OCI-LY3 (cell line): ENCODE data around the gene ADGRE3.

Source experiments
- H2AFZ ChIP-seq: fragments of 200-600, 300-600 bp; shearing (Covaris generic); 2 replicates; pipeline ENCODE4 v1.6.0; 2014; ENCODE audit warnings: antibody characterized with exemption, low read depth, low read length
- H3K27ac ChIP-seq: fragments of 200-600, 300-600 bp; sonication (generic); 2 replicates; pipeline ENCODE4 v1.5.1; 2014; ENCODE audit warnings: mild to moderate bottlenecking, low read length, moderate library complexity, mixed read lengths
- H3K27me3 ChIP-seq: fragments of 200-600, 300-600 bp; sonication (generic); 2 replicates; pipeline ENCODE4 v1.6.1; 2014; ENCODE audit warnings: low read depth, low read length, mixed read lengths
- H3K36me3 ChIP-seq: fragments of 200-600, 300-600 bp; sonication (generic); replicated peaks from 2 replicates; pipeline ENCODE3; 2014; ENCODE audit warnings: low read depth, low read length, mixed read lengths
- H3K4me1 ChIP-seq: fragments of 300-600, 200-600 bp; sonication (generic); 2 replicates; pipeline ENCODE4 v1.6.1; 2014; ENCODE audit warnings: low read length, mixed read lengths
- H3K4me2 ChIP-seq: fragments of 200-600, 300-600 bp; sonication (generic); 2 replicates; pipeline ENCODE4 v1.6.1; 2014; ENCODE audit warnings: low read length, mixed read lengths
- H3K4me3 ChIP-seq: fragments of 300-600, 200-600 bp; sonication (generic); 2 replicates; pipeline ENCODE4 v1.5.1; 2014; ENCODE audit warnings: antibody characterized with exemption, mild to moderate bottlenecking, low read length, moderate library complexity
- H3K79me2 ChIP-seq: fragments of 300-600, 200-600 bp; shearing (Covaris generic); 2 replicates; pipeline ENCODE4 v1.6.1; 2014; ENCODE audit warnings: mild to moderate bottlenecking, low read length, mixed read lengths
- H3K9ac ChIP-seq: fragments of 300-600, 200-600 bp; shearing (Covaris generic); 2 replicates; pipeline ENCODE4 v1.6.0; 2014; ENCODE audit warnings: mild to moderate bottlenecking, low read length, moderate library complexity
- H3K9me3 ChIP-seq: fragments of 200-600, 300-600 bp; shearing (Covaris generic); 2 replicates; pipeline ENCODE4 v1.6.1; 2014; ENCODE audit warnings: low read length, mixed read lengths; ENCODE audit not compliant: insufficient read depth
- H4K20me1 ChIP-seq: fragments of 200-600, 300-600 bp; sonication (generic); 2 replicates; pipeline ENCODE4 v1.6.1; 2016; ENCODE audit warnings: low read length, mixed read lengths; ENCODE audit not compliant: insufficient read depth
- EZH2phosphoT487 ChIP-seq: fragments of 200-600 bp; shearing (Covaris generic); IDR thresholded peaks from 2 replicates; pipeline ENCODE4 v1.6.1; 2018; ENCODE audit warnings: antibody characterized with exemption, mixed run types, low read depth
- TF ChIP-seq, protein P1 (sequence below): fragments of 200-600, 300-600 bp; sonication (generic); IDR thresholded peaks from 2 replicates; pipeline ENCODE4 v1.5.1; 2014; ENCODE audit warnings: antibody characterized with exemption, low read length, low read depth

ADGRE3 gene

DNA sequence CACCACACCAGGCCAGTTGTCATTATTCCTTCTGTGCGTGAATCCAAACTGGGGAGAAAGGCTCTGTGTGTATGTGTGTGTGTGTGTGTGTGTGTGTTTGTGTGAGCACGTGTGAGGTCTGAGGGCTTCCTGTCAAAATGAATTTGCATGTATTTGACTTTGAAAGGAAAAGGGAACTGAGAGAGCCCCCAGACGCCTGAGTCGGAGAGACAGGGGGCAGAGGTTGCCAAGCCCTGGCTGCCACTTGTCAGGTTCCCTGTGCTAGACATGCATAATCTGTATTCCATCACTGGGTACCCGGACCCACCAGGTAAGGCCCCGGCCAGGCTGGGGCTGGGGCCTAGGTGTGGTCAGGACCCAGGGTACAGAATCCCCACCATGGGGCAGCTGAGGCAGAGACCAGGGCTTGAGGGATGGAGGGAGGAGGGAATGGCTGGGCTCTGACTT, 91.7 kb downstream of the ADGRE3 start, which contains the start of gene CLEC17A:
Gene CLEC17A, plus strand, starts transcription at position 191 of the 447 bp plus-strand sequence. Its CDS starts 77 bp downstream, at position 268.
- Histone ChIP-seq H3K27ac (peak within 1 kb of the TSS; percentile 89), H3K9ac (peak within 1 kb of the TSS; percentile 85)

DNA sequence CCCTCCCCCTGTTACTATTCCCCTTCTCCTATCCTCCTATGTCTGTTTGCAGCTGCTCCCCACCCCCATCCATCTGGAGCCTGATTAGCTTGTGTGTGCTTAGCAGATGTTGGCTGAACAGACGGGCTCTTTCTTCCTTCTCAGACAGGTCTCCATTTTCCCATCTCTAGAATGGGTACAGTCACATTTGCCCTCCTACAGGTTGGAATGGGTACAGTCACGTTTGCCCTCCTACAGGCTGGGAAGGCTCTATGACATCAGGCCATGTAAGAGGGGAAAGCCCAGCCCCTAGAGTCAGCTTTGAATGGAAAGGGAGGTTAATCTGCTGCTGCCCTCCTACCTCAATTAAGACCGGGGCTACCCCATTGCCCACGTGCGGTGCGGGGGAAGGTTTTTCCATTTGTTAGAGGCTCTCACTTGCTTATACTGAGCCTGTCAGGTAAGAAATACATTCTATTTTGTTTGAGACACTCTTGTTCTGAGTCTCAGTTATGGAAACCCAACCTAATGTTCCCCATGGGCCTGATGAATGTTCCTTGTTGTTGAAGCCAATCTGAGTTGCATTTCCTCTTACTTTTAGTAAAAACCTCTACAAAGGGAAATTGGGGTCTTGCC, 93.9 kb downstream of the ADGRE3 start:
- peak overlapping the region; percentile 51 for H3K4me2 ChIP-seq
- no peak overlapping the region for H2AFZ ChIP-seq

More for the DNA sequence above, 91.7 kb downstream of the ADGRE3 start, which contains the start of gene CLEC17A:
- peaks cover 47% of the 10 kb centered on the region for H3K79me2 ChIP-seq
- H3K4me3 ChIP-seq, result peak within 1 kb of the TSS; percentile 87
- H2AFZ ChIP-seq, result no peak within 1 kb of the TSS
- H3K4me1 ChIP-seq, result peaks cover 70% of the 10 kb centered on the region
- peak within 1 kb of the TSS; percentile 86 for H3K4me2 ChIP-seq
- H3K9me3 ChIP-seq, result no peaks in the 10 kb centered on the region
- no peaks in the 10 kb centered on the region for H3K27me3 ChIP-seq
- H3K36me3 ChIP-seq, result peaks cover 10% of the 10 kb centered on the region
- H4K20me1 ChIP-seq, result peaks cover 15% of the 10 kb centered on the region
- no peak for TF ChIP-seq EZH2phosphoT487
- TF ChIP-seq, protein P1, sequence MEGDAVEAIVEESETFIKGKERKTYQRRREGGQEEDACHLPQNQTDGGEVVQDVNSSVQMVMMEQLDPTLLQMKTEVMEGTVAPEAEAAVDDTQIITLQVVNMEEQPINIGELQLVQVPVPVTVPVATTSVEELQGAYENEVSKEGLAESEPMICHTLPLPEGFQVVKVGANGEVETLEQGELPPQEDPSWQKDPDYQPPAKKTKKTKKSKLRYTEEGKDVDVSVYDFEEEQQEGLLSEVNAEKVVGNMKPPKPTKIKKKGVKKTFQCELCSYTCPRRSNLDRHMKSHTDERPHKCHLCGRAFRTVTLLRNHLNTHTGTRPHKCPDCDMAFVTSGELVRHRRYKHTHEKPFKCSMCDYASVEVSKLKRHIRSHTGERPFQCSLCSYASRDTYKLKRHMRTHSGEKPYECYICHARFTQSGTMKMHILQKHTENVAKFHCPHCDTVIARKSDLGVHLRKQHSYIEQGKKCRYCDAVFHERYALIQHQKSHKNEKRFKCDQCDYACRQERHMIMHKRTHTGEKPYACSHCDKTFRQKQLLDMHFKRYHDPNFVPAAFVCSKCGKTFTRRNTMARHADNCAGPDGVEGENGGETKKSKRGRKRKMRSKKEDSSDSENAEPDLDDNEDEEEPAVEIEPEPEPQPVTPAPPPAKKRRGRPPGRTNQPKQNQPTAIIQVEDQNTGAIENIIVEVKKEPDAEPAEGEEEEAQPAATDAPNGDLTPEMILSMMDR, result no peak

DNA sequence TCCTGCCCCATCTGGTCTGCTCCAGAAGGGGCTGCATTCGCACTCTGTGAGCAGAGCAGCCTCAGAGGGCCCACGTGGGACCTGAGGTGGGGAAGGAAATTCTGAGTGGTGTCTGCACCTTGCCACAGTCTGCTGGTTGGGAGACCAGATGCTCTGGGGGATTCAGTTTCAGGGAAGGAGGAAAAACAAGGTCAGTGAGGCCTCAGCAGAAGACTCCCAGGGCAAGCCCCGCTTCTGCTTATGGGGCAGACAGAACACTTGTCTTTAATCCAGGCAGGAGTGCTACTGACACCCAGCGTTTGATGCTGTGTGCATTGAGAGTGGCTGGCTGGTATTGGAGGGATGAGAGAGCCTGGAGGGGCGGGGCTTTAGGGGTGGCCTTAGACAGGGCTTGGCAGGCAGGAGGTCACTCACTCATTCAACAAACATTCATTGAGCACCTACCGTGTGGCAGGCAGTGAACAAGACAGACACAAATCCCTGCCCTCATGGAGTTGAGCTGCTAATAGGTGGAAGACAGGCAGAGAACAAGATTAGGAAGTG, 96.7 kb downstream of the ADGRE3 start:
- H2AFZ ChIP-seq, result peak overlapping the region; percentile 78; the same call in 1 of the 2 replicates
- TF ChIP-seq, protein P1, result peak; percentile 30
- TF ChIP-seq EZH2phosphoT487, result no peak
- peak overlapping the region; percentile 48 for H3K9ac ChIP-seq
- no peaks in the 10 kb centered on the region for H4K20me1 ChIP-seq
- H3K4me2 ChIP-seq, result peak overlapping the region; percentile 67
- no peaks in the 10 kb centered on the region for H3K27me3 ChIP-seq
- H3K27ac ChIP-seq, result peak overlapping the region; percentile 62
- peaks cover 4% of the 10 kb centered on the region for H3K79me2 ChIP-seq
- no peaks in the 10 kb centered on the region for H3K9me3 ChIP-seq
- H3K36me3 ChIP-seq, result no peaks in the 10 kb centered on the region
- peaks cover 68% of the 10 kb centered on the region for H3K4me1 ChIP-seq
- peak overlapping the region; percentile 34 for H3K4me3 ChIP-seq

More for the DNA sequence above, 93.9 kb downstream of the ADGRE3 start:
- TF ChIP-seq, protein P1, result peak; percentile 41
- TF ChIP-seq EZH2phosphoT487, result 0 out of 2 replicates have a peak, but pooled peaks have one; percentile 36
- peaks cover 72% of the 10 kb centered on the region for H3K4me1 ChIP-seq
- H4K20me1 ChIP-seq, result no peaks in the 10 kb centered on the region
- H3K9me3 ChIP-seq, result no peaks in the 10 kb centered on the region
- H3K27ac ChIP-seq, result peak overlapping the region; percentile 89
- H3K4me3 ChIP-seq, result peak overlapping the region; percentile 22; the same call in 1 of the 2 replicates
- H3K27me3 ChIP-seq, result no peaks in the 10 kb centered on the region
- H3K9ac ChIP-seq, result peak overlapping the region; percentile 16; the same call in 1 of the 2 replicates
- H3K79me2 ChIP-seq, result peaks cover 26% of the 10 kb centered on the region
- H3K36me3 ChIP-seq, result peaks cover 3% of the 10 kb centered on the region

DNA sequence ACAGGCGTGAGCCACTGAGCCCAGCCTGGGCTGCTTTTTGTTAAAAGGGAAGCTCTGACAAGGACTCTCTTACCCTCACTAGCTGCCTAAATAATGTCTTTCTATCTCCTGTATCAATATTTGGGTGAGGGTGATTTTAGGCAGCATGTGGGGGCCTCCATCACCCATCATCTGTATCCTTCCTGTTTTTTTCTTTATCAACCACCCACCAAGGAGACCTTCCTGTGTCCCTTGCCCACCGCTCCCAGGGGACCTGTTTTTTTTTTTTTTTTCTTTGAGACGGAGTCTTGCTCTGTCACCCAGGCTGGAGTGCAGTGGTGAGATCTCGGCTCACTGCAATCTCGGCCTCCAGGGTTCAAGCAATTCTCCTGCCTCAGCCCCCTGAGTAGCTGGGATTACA, 97.4 kb downstream of the ADGRE3 start:
- peak overlapping the region; percentile 62 for H3K27ac ChIP-seq
- H3K36me3 ChIP-seq, result no peaks in the 10 kb centered on the region
- peaks cover 62% of the 10 kb centered on the region for H3K4me1 ChIP-seq
- H3K4me2 ChIP-seq, result peak overlapping the region; percentile 67
- TF ChIP-seq EZH2phosphoT487, result no peak
- TF ChIP-seq, protein P1, result no peak
- H3K79me2 ChIP-seq, result no peaks in the 10 kb centered on the region
- no peaks in the 10 kb centered on the region for H4K20me1 ChIP-seq
- H2AFZ ChIP-seq, result peak overlapping the region; percentile 41; the same call in 1 of the 2 replicates
- H3K4me3 ChIP-seq, result no peak overlapping the region
- no peaks in the 10 kb centered on the region for H3K9me3 ChIP-seq
- H3K27me3 ChIP-seq, result no peaks in the 10 kb centered on the region
- peak overlapping the region; percentile 48; the same call in 1 of the 2 replicates for H3K9ac ChIP-seq
